PC-9 (cell line): ENCODE measurements around the gene CERS5. TPM values are rescaled to one million over a fixed set of nuclear protein-coding genes. Genes with fewer than 3 reads are reported as not detected.
A peak's percentile ranks its signal among the peaks of the same experiment; 100 is the strongest.

Source experiments
- BruUV-seq: library from RNA; stranded (reverse); fragments of 400-500 nt; replicated peaks from 2 replicates; lab custom pipeline; 2021; lab: Mats Ljungman, UMichigan
- CTCF ChIA-PET: fragments of 300-600 bp; sonication (Branson Sonifier 250); formaldehyde crosslinking; loops from one replicate; lab custom pipeline; 2022; ENCODE audit warnings: antibody characterized with exemption; lab: Charles Lee
- POLR2A ChIA-PET: fragments of 300-600 bp; sonication (Branson Sonifier 250); formaldehyde crosslinking; loops from one replicate; lab custom pipeline; 2022; ENCODE audit warnings: antibody characterized with exemption; ENCODE audit not compliant: unreplicated experiment; lab: Charles Lee
- DNase-seq, 2 experiments: peaks; one replicate each; pipeline versions ENCODE4 v3.0.0 to v3.0.0-alpha.2; 2015 to 2022; ENCODE audit warnings: mixed read lengths in 1 of 2
- H2AFZ ChIP-seq: fragments of 200-600 bp; sonication (generic); 2 replicates; pipeline ENCODE4 v1.8.1; 2017; ENCODE audit warnings: antibody characterized with exemption
- H3F3A ChIP-seq: fragments of 200-600 bp; sonication (generic); 2 replicates; pipeline ENCODE4 v1.8.1; 2017; ENCODE audit warnings: antibody characterized with exemption, mild to moderate bottlenecking, low read depth; ENCODE audit not compliant: insufficient read depth
- H3K27ac ChIP-seq: fragments of 200-600 bp; sonication (generic); 2 replicates; pipeline ENCODE4 v1.6.1; 2016; ENCODE audit warnings: mixed run types
- H3K27me3 ChIP-seq: fragments of 200-600 bp; sonication (generic); 2 replicates; pipeline ENCODE4 v1.6.1; 2016; ENCODE audit warnings: low read depth, mixed run types; ENCODE audit not compliant: insufficient read depth
- H3K36me3 ChIP-seq: fragments of 200-600 bp; sonication (generic); 2 replicates; pipeline ENCODE4 v1.6.1; 2016; ENCODE audit warnings: low read depth, mixed run types
- H3K4me1 ChIP-seq: fragments of 200-600 bp; sonication (generic); replicated peaks from 2 replicates; pipeline ENCODE4 v1.6.1; 2016; ENCODE audit warnings: mixed run types; ENCODE audit not compliant: insufficient read depth
- H3K4me2 ChIP-seq: fragments of 200-600 bp; sonication (generic); 2 replicates; pipeline ENCODE4 v1.6.1; 2017; ENCODE audit warnings: mixed run types
- H3K4me3 ChIP-seq: fragments of 200-600 bp; sonication (generic); 2 replicates; pipeline ENCODE4 v1.6.1; 2016; ENCODE audit warnings: mixed run types
- H3K79me2 ChIP-seq: fragments of 200-600 bp; sonication (generic); 2 replicates; pipeline ENCODE4 v1.6.1; 2017; ENCODE audit warnings: low read depth, mixed run types
- H3K9me2 ChIP-seq: fragments of 200-600 bp; sonication (generic); 2 replicates; pipeline ENCODE4 v1.8.1; 2017; ENCODE audit warnings: mild to moderate bottlenecking; ENCODE audit not compliant: insufficient read depth
- H3K9me3 ChIP-seq: fragments of 200-600 bp; sonication (generic); 2 replicates; pipeline ENCODE4 v1.8.1; 2016; ENCODE audit warnings: low read depth; ENCODE audit not compliant: insufficient read depth
- H4K20me1 ChIP-seq: fragments of 200-600 bp; sonication (generic); 2 replicates; pipeline ENCODE4 v1.8.1; 2017; ENCODE audit not compliant: insufficient read depth
- EZH2 ChIP-seq: fragments of 200-600 bp; sonication (generic); IDR thresholded peaks from 2 replicates; pipeline ENCODE4 v1.8.0; 2017; ENCODE audit warnings: antibody characterized with exemption, low read depth
- intact Hi-C: fragments of 100-400 bp; cut with micrococcal nuclease; formaldehyde crosslinking; loops from one replicate; pipeline ENCODE4 v1.10.0; 2022; ENCODE audit not compliant: unreplicated experiment
- total RNA-seq: library from RNA; stranded (reverse); gene quantifications from 2 replicates; pipeline ENCODE4 v1.2.3, GENCODE V29; 2021
- TF ChIP-seq, protein P1 (sequence below): fragments of 200-600 bp; sonication (generic); conservative IDR thresholded peaks from 2 replicates; pipeline ENCODE4 v1.6.1; 2017; ENCODE audit warnings: mixed run types, antibody characterized with exemption, mild to moderate bottlenecking, moderate library complexity

Gene CERS5
- total RNA-seq, 1 experiment from 2014 or later = 33.0 TPM

DNA sequence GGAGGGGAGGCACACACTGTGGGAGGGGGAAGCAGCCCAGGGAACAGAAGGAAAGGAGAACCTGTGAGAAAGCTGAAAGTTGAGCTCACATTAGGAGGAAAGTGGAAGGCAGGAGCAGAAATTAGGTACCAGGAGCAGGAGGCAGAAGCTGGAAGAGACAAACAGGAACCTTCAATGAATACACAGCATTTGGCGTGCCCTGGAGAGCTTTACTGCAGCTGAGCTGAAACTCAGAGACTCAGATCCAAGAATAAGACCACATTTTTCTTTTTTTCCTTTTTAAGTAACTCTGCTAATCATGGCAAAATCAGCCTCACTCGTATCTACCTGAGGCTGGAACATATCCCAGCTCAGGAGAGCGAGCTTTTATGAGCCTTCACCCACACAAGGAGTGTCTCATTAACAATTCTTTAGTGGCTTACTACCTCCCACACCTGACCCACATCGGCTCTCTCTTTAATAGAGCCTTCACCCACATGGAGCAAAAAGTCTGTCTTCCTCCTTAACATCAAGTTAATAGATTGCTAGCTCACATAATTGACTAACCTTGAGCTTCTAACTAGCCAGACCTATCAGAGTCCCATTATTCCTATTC lies 18.2 kb upstream of the CERS5 start:
- H3K27me3 ChIP-seq = no peaks in the 10 kb centered on the region
- H3K4me3 ChIP-seq = no peak overlapping the region
- ChIA-PET POLR2A (interaction anchor here (0.6 kb wide), 1 partner anchor 383 kb away, joined by 3 read pairs; no protein-coding TSS in a partner anchor), CTCF (interaction anchor here (0.6 kb wide), 1 partner anchor 118 kb away, joined by 7 read pairs; no protein-coding TSS in a partner anchor)
- no peaks in the 10 kb centered on the region for H3K9me2 ChIP-seq
- no peak overlapping the region for H3K4me2 ChIP-seq
- H3K27ac ChIP-seq = no peak overlapping the region
- BruUV-seq = no TSS peak
- no peaks in the 10 kb centered on the region for H3K79me2 ChIP-seq
- no peaks in the 10 kb centered on the region for H3K9me3 ChIP-seq
- no peak overlapping the region for H2AFZ ChIP-seq
- no peaks in the 10 kb centered on the region for H4K20me1 ChIP-seq
- intact Hi-C loops = no loop called here
- no peak for DNase-seq
- H3F3A ChIP-seq = peaks cover 9% of the 10 kb centered on the region; the same call in 1 of the 2 replicates
- TF ChIP-seq EZH2 = no peak
- TF ChIP-seq, protein P1, sequence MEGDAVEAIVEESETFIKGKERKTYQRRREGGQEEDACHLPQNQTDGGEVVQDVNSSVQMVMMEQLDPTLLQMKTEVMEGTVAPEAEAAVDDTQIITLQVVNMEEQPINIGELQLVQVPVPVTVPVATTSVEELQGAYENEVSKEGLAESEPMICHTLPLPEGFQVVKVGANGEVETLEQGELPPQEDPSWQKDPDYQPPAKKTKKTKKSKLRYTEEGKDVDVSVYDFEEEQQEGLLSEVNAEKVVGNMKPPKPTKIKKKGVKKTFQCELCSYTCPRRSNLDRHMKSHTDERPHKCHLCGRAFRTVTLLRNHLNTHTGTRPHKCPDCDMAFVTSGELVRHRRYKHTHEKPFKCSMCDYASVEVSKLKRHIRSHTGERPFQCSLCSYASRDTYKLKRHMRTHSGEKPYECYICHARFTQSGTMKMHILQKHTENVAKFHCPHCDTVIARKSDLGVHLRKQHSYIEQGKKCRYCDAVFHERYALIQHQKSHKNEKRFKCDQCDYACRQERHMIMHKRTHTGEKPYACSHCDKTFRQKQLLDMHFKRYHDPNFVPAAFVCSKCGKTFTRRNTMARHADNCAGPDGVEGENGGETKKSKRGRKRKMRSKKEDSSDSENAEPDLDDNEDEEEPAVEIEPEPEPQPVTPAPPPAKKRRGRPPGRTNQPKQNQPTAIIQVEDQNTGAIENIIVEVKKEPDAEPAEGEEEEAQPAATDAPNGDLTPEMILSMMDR = no peak
- peaks cover 8% of the 10 kb centered on the region; the same call in 1 of the 2 replicates for H3K36me3 ChIP-seq
- H3K4me1 ChIP-seq = no peaks in the 10 kb centered on the region

DNA sequence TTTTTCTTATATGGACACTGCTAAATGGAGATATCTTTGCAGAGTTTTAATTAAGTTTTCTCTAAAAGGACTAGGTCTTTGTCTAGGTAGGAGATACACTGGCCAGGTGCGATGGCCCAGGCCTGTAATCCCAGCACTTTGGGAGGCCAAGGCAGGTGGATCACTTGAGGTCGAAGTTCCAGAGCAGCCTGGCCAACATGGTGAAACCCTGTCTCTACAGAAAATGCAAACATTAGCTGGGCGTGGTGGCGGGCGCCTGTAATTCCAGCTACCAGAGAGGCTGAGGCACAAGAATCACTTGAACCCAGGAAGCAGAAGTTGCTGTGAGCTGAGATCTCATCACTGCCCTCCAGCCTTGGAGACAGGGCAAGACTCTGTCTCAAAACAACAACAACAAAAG lies 17.1 kb upstream of the CERS5 start:
- Histone ChIP-seq H3K4me1 (no peaks in the 10 kb centered on the region), H3K27ac (no peak overlapping the region), H3K36me3 (peaks cover 8% of the 10 kb centered on the region; the same call in 1 of the 2 replicates), H3K9me2 (no peaks in the 10 kb centered on the region), H3K9me3 (no peaks in the 10 kb centered on the region), H3F3A (peaks cover 8% of the 10 kb centered on the region; the same call in 1 of the 2 replicates), H2AFZ (no peak overlapping the region), H3K4me3 (no peak overlapping the region), H4K20me1 (no peaks in the 10 kb centered on the region), H3K27me3 (no peaks in the 10 kb centered on the region), H3K4me2 (no peak overlapping the region), H3K79me2 (no peaks in the 10 kb centered on the region)
- BruUV-seq = no TSS peak
- no peak for TF ChIP-seq EZH2
- TF ChIP-seq, protein P1 = no peak
- DNase-seq = no peak
- ChIA-PET CTCF (no interaction called here), POLR2A (no interaction called here)
- intact Hi-C loops = no loop called here

DNA sequence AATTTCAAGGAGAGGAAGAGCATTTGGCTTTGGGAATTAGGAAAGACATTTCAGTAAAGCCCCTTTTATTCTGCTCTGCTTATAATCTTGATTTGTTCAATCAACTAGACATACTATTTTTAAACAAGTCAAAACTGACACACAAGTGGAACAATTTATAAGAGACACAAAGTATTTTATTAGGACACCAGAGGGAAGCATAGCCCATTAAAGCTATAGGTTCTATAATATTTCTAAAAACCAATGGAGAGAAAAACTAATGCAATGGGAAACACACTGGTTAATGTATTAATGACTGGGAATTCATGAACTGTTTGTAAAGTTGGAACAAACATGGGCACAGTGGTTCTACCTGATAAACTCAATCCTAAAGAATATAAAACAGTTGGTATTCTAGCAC lies 15.3 kb upstream of the CERS5 start:
- TF ChIP-seq, protein P1 = peak; percentile 60
- TF ChIP-seq EZH2 = no peak
- H3K27me3 ChIP-seq = no peaks in the 10 kb centered on the region
- POLR2A ChIA-PET = no interaction called here
- H3K9me3 ChIP-seq = no peaks in the 10 kb centered on the region
- H3F3A ChIP-seq = 0 out of 2 replicates have a peak, but pooled peaks cover 8% of the 10 kb centered on the region
- H4K20me1 ChIP-seq = no peaks in the 10 kb centered on the region
- no peaks in the 10 kb centered on the region for H3K9me2 ChIP-seq
- H3K4me2 ChIP-seq = no peak overlapping the region
- no peak overlapping the region for H3K4me3 ChIP-seq
- H3K4me1 ChIP-seq = no peaks in the 10 kb centered on the region
- H2AFZ ChIP-seq = no peak overlapping the region
- H3K79me2 ChIP-seq = no peaks in the 10 kb centered on the region
- no TSS peak for BruUV-seq
- DNase-seq = no peak
- CTCF ChIA-PET = interaction anchor here (0.7 kb wide), 1 partner anchor 1245 kb away, joined by 3 read pairs; no protein-coding TSS in a partner anchor
- no peak overlapping the region for H3K27ac ChIP-seq
- peaks cover 11% of the 10 kb centered on the region; the same call in 1 of the 2 replicates for H3K36me3 ChIP-seq
- intact Hi-C loops = no loop called here
